ENCODE results near the gene PHACTR4. TPM values are rescaled to one million over a fixed set of nuclear protein-coding genes. Genes with fewer than 3 reads are reported as not detected.
"Not testable (repeated sequence)": the region's sequence is repeated elsewhere in the genome, so short reads cannot be mapped to it uniquely, and the experiment has no call there.

Gene PHACTR4
- total RNA-seq, 1 experiment from 2014 or later: 10.0 TPM

DNA sequence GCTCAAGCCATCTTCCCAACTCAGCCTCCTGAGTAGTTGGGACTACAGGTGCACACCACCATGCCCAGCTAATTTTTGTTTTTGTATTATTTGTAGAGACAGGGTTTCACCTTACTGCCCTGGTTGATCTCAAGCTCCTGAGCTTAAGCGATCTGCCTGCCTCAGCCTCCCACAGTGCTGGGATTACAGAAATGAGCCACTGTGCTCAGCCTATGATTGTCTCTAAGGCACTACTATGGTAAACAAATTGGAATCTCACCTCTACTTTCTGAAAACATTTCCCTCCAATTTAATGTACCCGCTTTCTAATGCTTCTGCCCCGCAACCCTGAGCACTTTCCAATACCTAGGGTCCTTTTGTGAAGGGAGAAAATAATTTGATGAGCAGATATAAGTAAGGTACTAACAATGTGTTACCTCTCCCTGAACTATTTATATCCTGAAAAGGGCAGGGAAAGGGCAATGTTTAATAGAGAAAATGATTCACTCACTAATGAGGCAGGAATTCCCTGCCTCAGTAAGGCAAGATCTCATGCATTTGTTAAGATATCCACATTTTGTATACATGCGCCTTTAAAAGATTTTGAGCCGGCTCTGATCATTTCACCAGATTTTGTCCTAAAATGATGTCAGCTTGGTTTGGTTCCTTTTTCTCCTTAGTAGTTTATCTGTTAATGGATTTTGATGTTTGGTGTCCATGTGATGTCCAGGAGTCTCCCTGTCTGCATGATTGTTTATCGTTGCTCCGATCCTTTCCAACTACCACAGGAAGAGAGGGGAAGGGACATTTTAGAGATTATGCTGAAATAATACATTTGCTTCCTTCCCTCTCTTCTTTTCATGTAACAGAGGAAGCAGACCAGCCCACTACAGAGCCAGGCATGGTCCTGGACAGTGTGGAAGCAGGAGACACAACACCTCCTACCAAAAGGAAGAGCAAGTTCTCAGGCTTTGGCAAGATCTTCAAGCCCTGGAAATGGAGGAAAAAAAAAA is 89.0 kb downstream of the PHACTR4 start:
- no peak for DNase-seq
- no peaks in the 10 kb centered on the region for H3K9me3 ChIP-seq (ENCODE audit: low read length)
- no peak overlapping the region for H3K4me2 ChIP-seq (ENCODE audit: low read depth, low read length, poor library complexity, severe bottlenecking)
- peaks cover 24% of the 10 kb centered on the region for H3K4me1 ChIP-seq (ENCODE audit: low read length)
- no peak overlapping the region for H3K4me3 ChIP-seq (ENCODE audit: low read length)
- no peak overlapping the region for H2AFZ ChIP-seq (ENCODE audit: low read length)
- no peaks in the 10 kb centered on the region for H3K27me3 ChIP-seq (ENCODE audit: low read length)
- no peaks in the 10 kb centered on the region for H4K20me1 ChIP-seq (ENCODE audit: insufficient read depth, low read depth, low read length)
- H3K9ac ChIP-seq (ENCODE audit: low read length): no peak overlapping the region
- H3K79me2 ChIP-seq (ENCODE audit: low read length): peaks cover 21% of the 10 kb centered on the region
- H3K36me3 ChIP-seq (ENCODE audit: insufficient read depth, low read length): no peaks in the 10 kb centered on the region
- no peak overlapping the region for H3K27ac ChIP-seq (ENCODE audit: low read length)
- H3K9me2 ChIP-seq (replicated peaks; ENCODE audit: insufficient read depth, low read length): no peaks in the 10 kb centered on the region

DNA sequence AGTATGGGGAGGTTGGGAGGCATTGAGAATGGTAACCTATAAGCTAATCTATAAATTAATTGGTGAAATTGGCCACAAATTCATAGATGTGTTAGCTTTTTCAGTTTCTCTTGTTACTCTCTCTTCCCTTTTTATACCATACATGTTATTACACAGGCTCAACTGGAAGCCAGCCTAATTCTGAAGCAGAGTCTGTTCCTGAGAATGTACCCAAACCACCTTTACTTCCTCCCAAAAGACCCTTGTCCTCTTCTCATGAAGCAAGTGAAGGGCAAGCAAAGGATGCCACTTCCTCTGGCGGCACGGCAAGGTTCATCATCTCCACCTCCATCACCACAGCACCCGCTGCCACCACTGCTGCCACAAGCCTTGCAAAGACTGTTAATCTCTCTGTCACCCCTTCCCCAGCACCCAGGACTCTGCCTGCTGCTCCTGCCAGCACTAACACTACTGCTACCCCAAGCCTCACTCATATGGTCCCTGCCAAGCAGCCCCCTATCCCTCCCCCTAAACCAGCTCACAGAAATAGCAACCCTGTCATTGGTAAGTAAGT is 96.8 kb downstream of the PHACTR4 start:
- H3K9ac ChIP-seq (ENCODE audit: low read length): no peak overlapping the region
- H3K4me3 ChIP-seq (ENCODE audit: low read length): no peak overlapping the region
- no peaks in the 10 kb centered on the region for H3K9me3 ChIP-seq (ENCODE audit: low read length)
- no peaks in the 10 kb centered on the region for H4K20me1 ChIP-seq (ENCODE audit: insufficient read depth, low read depth, low read length)
- no peak overlapping the region for H2AFZ ChIP-seq (ENCODE audit: low read length)
- H3K4me1 ChIP-seq (ENCODE audit: low read length): peaks cover 19% of the 10 kb centered on the region
- H3K9me2 ChIP-seq (replicated peaks; ENCODE audit: insufficient read depth, low read length): no peaks in the 10 kb centered on the region
- no peaks in the 10 kb centered on the region for H3K79me2 ChIP-seq (ENCODE audit: low read length)
- DNase-seq: no peak
- no peaks in the 10 kb centered on the region for H3K27me3 ChIP-seq (ENCODE audit: low read length)
- no peak overlapping the region for H3K4me2 ChIP-seq (ENCODE audit: low read depth, low read length, poor library complexity, severe bottlenecking)
- H3K27ac ChIP-seq (ENCODE audit: low read length): no peak overlapping the region
- H3K36me3 ChIP-seq (ENCODE audit: insufficient read depth, low read length): 0 out of 2 replicates have a peak, but pooled peaks cover 6% of the 10 kb centered on the region

DNA sequence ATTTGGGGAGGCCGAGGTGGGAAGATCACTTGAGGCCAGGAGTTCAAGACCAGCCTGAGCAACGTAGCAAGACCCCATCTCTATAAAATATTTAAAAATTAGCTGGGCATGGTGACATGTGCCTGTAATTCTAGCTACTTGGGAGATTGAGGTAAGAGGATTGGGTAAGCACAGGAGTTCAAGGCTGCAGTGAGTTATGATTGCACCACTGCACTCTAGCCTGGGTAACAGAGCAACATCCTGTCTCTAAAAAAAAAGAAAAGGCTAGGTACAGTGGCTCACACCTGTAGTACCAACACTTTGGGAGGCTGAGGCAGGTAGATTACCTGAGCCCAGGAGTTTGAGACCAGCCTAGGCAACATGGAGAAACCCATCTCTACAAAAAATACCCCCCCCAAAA is 100.6 kb downstream of the PHACTR4 start:
- Histone ChIP-seq H4K20me1 (ENCODE audit: insufficient read depth, low read depth, low read length) (no peaks in the 10 kb centered on the region), H3K4me2 (ENCODE audit: low read depth, low read length, poor library complexity, severe bottlenecking) (no peak overlapping the region), H3K9me3 (ENCODE audit: low read length) (no peaks in the 10 kb centered on the region), H3K9ac (ENCODE audit: low read length) (no peak overlapping the region), H3K36me3 (ENCODE audit: insufficient read depth, low read length) (0 out of 2 replicates have a peak, but pooled peaks cover 6% of the 10 kb centered on the region), H3K4me3 (ENCODE audit: low read length) (no peak overlapping the region), H3K79me2 (ENCODE audit: low read length) (no peaks in the 10 kb centered on the region), H3K9me2 (replicated peaks; ENCODE audit: insufficient read depth, low read length) (no peaks in the 10 kb centered on the region), H3K27me3 (ENCODE audit: low read length) (no peaks in the 10 kb centered on the region), H2AFZ (ENCODE audit: low read length) (no peak overlapping the region), H3K27ac (ENCODE audit: low read length) (no peak overlapping the region), H3K4me1 (ENCODE audit: low read length) (peaks cover 19% of the 10 kb centered on the region)
- DNase-seq: no peak

GRCh38 chr1:28479497-28479896 is 110.0 kb downstream of the PHACTR4 start:
- not testable (repeated sequence) for H2AFZ ChIP-seq (ENCODE audit: low read length); H3K79me2 ChIP-seq (ENCODE audit: low read length); H3K4me2 ChIP-seq (ENCODE audit: low read depth, low read length, poor library complexity, severe bottlenecking); H3K4me3 ChIP-seq (ENCODE audit: low read length); H3K27ac ChIP-seq (ENCODE audit: low read length); H4K20me1 ChIP-seq (ENCODE audit: insufficient read depth, low read depth, low read length); H3K9me2 ChIP-seq (replicated peaks; ENCODE audit: insufficient read depth, low read length); DNase-seq; H3K4me1 ChIP-seq (ENCODE audit: low read length); H3K9ac ChIP-seq (ENCODE audit: low read length); H3K36me3 ChIP-seq (ENCODE audit: insufficient read depth, low read length); H3K9me3 ChIP-seq (ENCODE audit: low read length); H3K27me3 ChIP-seq (ENCODE audit: low read length)

GRCh38 chr1:28480308-28480707 is 110.8 kb downstream of the PHACTR4 start:
- Histone ChIP-seq H3K27ac (ENCODE audit: low read length) (no peak overlapping the region), H3K79me2 (ENCODE audit: low read length) (no peaks in the 10 kb centered on the region), H2AFZ (ENCODE audit: low read length) (no peak overlapping the region), H3K4me1 (ENCODE audit: low read length) (no peaks in the 10 kb centered on the region), H3K9me2 (replicated peaks; ENCODE audit: insufficient read depth, low read length) (no peaks in the 10 kb centered on the region), H3K9ac (ENCODE audit: low read length) (no peak overlapping the region), H3K27me3 (ENCODE audit: low read length) (no peaks in the 10 kb centered on the region), H3K36me3 (ENCODE audit: insufficient read depth, low read length) (no peaks in the 10 kb centered on the region; the same call in 1 of the 2 replicates), H3K4me3 (ENCODE audit: low read length) (no peak overlapping the region), H4K20me1 (ENCODE audit: insufficient read depth, low read depth, low read length) (no peaks in the 10 kb centered on the region), H3K4me2 (ENCODE audit: low read depth, low read length, poor library complexity, severe bottlenecking) (no peak overlapping the region), H3K9me3 (ENCODE audit: low read length) (no peaks in the 10 kb centered on the region)
- DNase-seq: no peak

DNA sequence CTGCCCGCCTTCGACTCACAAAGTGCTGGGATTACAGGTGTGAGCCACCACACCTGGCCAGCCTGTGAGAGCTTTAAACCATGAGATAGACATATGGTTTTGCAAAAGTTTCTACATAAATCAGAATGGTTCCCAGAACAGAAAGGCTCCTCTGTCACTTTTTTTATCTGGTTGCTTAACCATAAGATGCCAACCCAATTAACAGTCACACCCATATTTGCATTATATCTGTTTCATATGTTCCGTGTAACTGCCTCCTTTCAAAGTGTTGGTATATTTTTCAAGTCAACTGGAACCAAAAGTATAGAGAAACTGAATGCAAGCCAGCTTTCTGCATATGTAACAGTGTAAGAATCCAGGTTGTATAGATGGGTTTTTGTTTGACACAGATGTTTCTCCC is 112.6 kb downstream of the PHACTR4 start:
- Histone ChIP-seq H3K27ac (ENCODE audit: low read length) (no peak overlapping the region), H3K4me1 (ENCODE audit: low read length) (no peaks in the 10 kb centered on the region), H3K9me3 (ENCODE audit: low read length) (no peaks in the 10 kb centered on the region), H3K4me3 (ENCODE audit: low read length) (no peak overlapping the region), H2AFZ (ENCODE audit: low read length) (no peak overlapping the region), H3K27me3 (ENCODE audit: low read length) (no peaks in the 10 kb centered on the region), H3K79me2 (ENCODE audit: low read length) (no peaks in the 10 kb centered on the region), H3K4me2 (ENCODE audit: low read depth, low read length, poor library complexity, severe bottlenecking) (no peak overlapping the region), H3K36me3 (ENCODE audit: insufficient read depth, low read length) (no peaks in the 10 kb centered on the region), H4K20me1 (ENCODE audit: insufficient read depth, low read depth, low read length) (no peaks in the 10 kb centered on the region), H3K9me2 (replicated peaks; ENCODE audit: insufficient read depth, low read length) (no peaks in the 10 kb centered on the region), H3K9ac (ENCODE audit: low read length) (no peak overlapping the region)
- DNase-seq: no peak

GRCh38 chr1:28482702-28483101 is 113.2 kb downstream of the PHACTR4 start:
- no peaks in the 10 kb centered on the region for H3K9me3 ChIP-seq (ENCODE audit: low read length)
- H3K4me3 ChIP-seq (ENCODE audit: low read length): no peak overlapping the region
- no peaks in the 10 kb centered on the region for H3K79me2 ChIP-seq (ENCODE audit: low read length)
- no peak overlapping the region for H3K9ac ChIP-seq (ENCODE audit: low read length)
- no peaks in the 10 kb centered on the region for H4K20me1 ChIP-seq (ENCODE audit: insufficient read depth, low read depth, low read length)
- no peak overlapping the region for H2AFZ ChIP-seq (ENCODE audit: low read length)
- H3K4me1 ChIP-seq (ENCODE audit: low read length): no peaks in the 10 kb centered on the region
- DNase-seq: no peak
- no peaks in the 10 kb centered on the region for H3K27me3 ChIP-seq (ENCODE audit: low read length)
- no peak overlapping the region for H3K27ac ChIP-seq (ENCODE audit: low read length)
- no peak overlapping the region for H3K4me2 ChIP-seq (ENCODE audit: low read depth, low read length, poor library complexity, severe bottlenecking)
- no peaks in the 10 kb centered on the region for H3K36me3 ChIP-seq (ENCODE audit: insufficient read depth, low read length)
- no peaks in the 10 kb centered on the region for H3K9me2 ChIP-seq (replicated peaks; ENCODE audit: insufficient read depth, low read length)

DNA sequence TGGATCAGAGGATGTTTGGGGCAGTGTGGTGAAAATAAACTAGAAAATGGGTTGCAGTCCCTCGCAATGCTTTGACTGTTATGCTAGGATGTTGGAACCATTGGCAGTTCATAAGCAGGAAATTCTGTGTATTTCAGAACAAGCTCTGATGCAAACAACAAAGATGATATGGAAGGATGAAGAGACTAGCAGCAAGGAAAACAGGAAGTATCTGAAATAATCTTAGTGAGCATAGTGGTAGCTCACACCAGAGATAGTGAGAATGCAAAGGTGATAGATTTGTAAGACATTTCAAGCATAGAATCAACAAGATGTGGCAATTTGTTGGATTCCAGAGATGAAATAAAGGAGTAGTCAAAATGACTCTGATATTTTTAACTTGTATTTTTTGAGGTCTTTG is 125.2 kb downstream of the PHACTR4 start:
- no peaks in the 10 kb centered on the region for H3K4me1 ChIP-seq (ENCODE audit: low read length)
- no peak overlapping the region for H3K27ac ChIP-seq (ENCODE audit: low read length)
- H3K9me3 ChIP-seq (ENCODE audit: low read length): no peaks in the 10 kb centered on the region
- H4K20me1 ChIP-seq (ENCODE audit: insufficient read depth, low read depth, low read length): no peaks in the 10 kb centered on the region
- no peak overlapping the region for H3K4me3 ChIP-seq (ENCODE audit: low read length)
- no peaks in the 10 kb centered on the region for H3K27me3 ChIP-seq (ENCODE audit: low read length)
- DNase-seq: no peak
- no peaks in the 10 kb centered on the region for H3K79me2 ChIP-seq (ENCODE audit: low read length)
- no peak overlapping the region for H2AFZ ChIP-seq (ENCODE audit: low read length)
- no peak overlapping the region for H3K4me2 ChIP-seq (ENCODE audit: low read depth, low read length, poor library complexity, severe bottlenecking)
- peaks cover 3% of the 10 kb centered on the region; the same call in 1 of the 2 replicates for H3K36me3 ChIP-seq (ENCODE audit: insufficient read depth, low read length)
- H3K9me2 ChIP-seq (replicated peaks; ENCODE audit: insufficient read depth, low read length): no peaks in the 10 kb centered on the region
- no peak overlapping the region for H3K9ac ChIP-seq (ENCODE audit: low read length)

Measured in Karpas-422 (cell line).